Epithelial cell of esophagus (primary cell): Measurements from ENCODE around the gene RARG.

Source experiments
- DNase-seq: peaks from one replicate; pipeline ENCODE4 v3.0.0; 2010; ENCODE audit warnings: low read depth
- H3K4me3 ChIP-seq: 2 replicates; pipeline ENCODE4 v1.5.1; 2011; ENCODE audit warnings: mild to moderate bottlenecking, low read length, control low read depth
- CTCF ChIP-seq: IDR thresholded peaks from 2 replicates; pipeline ENCODE4 v1.5.1; 2011; ENCODE audit warnings: low read depth, mild to moderate bottlenecking, low read length, control low read depth, inconsistent platforms; ENCODE audit not compliant: insufficient read depth; ENCODE audit errors: missing control alignments

The RARG gene

GRCh38 chr12:53268630-53269562 is 36.9 kb upstream of the RARG start:
- peak; percentile 20 for DNase-seq
- peak overlapping the region; percentile 72 for H3K4me3 ChIP-seq
- no peak for TF ChIP-seq CTCF

GRCh38 chr12:53267999-53268629 is 36.1 kb upstream of the RARG start, which contains the start of gene ESPL1:
Gene ESPL1 (plus strand): TSS chr12:53268299. CDS start chr12:53268767, 468 bp downstream.
- DNase-seq = peak; percentile 71
- H3K4me3 ChIP-seq = peak within 1 kb of the TSS; percentile 72
- TF ChIP-seq CTCF = no peak

GRCh38 chr12:53267306-53267998 is 35.4 kb upstream of the RARG start:
- DNase-seq = no peak
- no peak for TF ChIP-seq CTCF
- peak overlapping the region; percentile 72 for H3K4me3 ChIP-seq

- H3K4me3 ChIP-seq = no peak overlapping the region
- no peak for TF ChIP-seq CTCF
- peak; percentile 49 for DNase-seq
These were observed 33.8 kb upstream of the RARG start for GRCh38 chr12:53265783-53266182.

- no peak overlapping the region for H3K4me3 ChIP-seq
- no peak for DNase-seq
- no peak for TF ChIP-seq CTCF
These were observed 27.9 kb upstream of the RARG start for GRCh38 chr12:53259891-53260290.

GRCh38 chr12:53258541-53259539 is 26.8 kb upstream of the RARG start:
- H3K4me3 ChIP-seq = no peak overlapping the region
- no peak for DNase-seq
- TF ChIP-seq CTCF = no peak
